Heart left ventricle (tissue), 16 donors: ENCODE data around the gene TTLL7. TPM values are rescaled to one million over a fixed set of nuclear protein-coding genes. Genes with fewer than 3 reads are reported as not detected.

ENCODE experiments used
- ATAC-seq, 4 donors: fragments of 200-7000 bp; cut with Tn5 transposase; one replicate each; pipeline ENCODE4 v1.9.1; 2020 to 2022; ENCODE audit warnings: moderate library complexity in 4 of 4, mild to moderate bottlenecking in 3 of 4, moderate number of reproducible peaks in 1 of 4
- DNase-seq, 5 donors: peaks; one replicate each; pipeline ENCODE4 v3.0.0-alpha.2; 2020
- H3K27ac ChIP-seq, 12 donors: fragments of 200-600 bp; sonication (generic) in 4 of 12; one replicate each; pipeline versions ENCODE4 v1.5.0 to v1.8.0; 2016 to 2022; ENCODE audit warnings: mild to moderate bottlenecking in 2 of 12
- H3K27me3 ChIP-seq, 9 donors: fragments of 200-600 bp; sonication (generic) in 2 of 9; one replicate each; pipeline versions ENCODE4 v1.5.1 to v1.8.0; 2016 to 2022; ENCODE audit warnings: mild to moderate bottlenecking in 3 of 9
- H3K36me3 ChIP-seq, 9 donors: fragments of 200-600 bp; sonication (generic) in 2 of 9; one replicate each; pipeline versions ENCODE4 v1.5.0 to v1.8.0; 2018 to 2022; ENCODE audit warnings: mild to moderate bottlenecking in 2 of 9
- H3K4me1 ChIP-seq, 12 donors: fragments of 200-600 bp; sonication (generic) in 4 of 12; one replicate each; pipeline versions ENCODE4 v1.5.0 to v1.8.0; 2016 to 2022; ENCODE audit warnings: mild to moderate bottlenecking in 3 of 12
- H3K4me3 ChIP-seq, 12 donors: fragments of 200-600 bp; sonication (generic) in 4 of 12; one replicate each; pipeline versions ENCODE4 v1.5.0 to v1.8.0; 2017 to 2022; ENCODE audit warnings: mild to moderate bottlenecking in 9 of 12, moderate library complexity in 4 of 12
- H3K9me3 ChIP-seq, 12 donors: fragments of 200-600 bp; sonication (generic) in 4 of 12; one replicate each; pipeline versions ENCODE4 v1.5.0 to v1.8.0; 2016 to 2022; ENCODE audit warnings: mild to moderate bottlenecking in 1 of 12
- CTCF ChIP-seq, 12 donors: fragments of 200-600 bp; sonication (generic) in 4 of 12; IDR thresholded peaks; one replicate each; pipeline versions ENCODE4 v1.5.0 to v1.8.0; 2018 to 2022; ENCODE audit warnings: antibody characterized with exemption in 12 of 12, mild to moderate bottlenecking in 5 of 12
- POLR2A ChIP-seq, 2 donors: fragments of 450-650 bp; IDR thresholded peaks; one replicate each; pipeline ENCODE4 v1.6.1; 2017; ENCODE audit warnings: antibody characterized with exemption in 2 of 2, mild to moderate bottlenecking in 2 of 2, moderate library complexity in 2 of 2
- WGBS, 4 donors: extraction: QIAGEN DNeasy Blood & Tissue Kit in 2 of 4; methylation state at CpG; one replicate each; pipeline versions ENCODE4 v1.1.5 to v1.1.7; 2013 to 2018; 5-methylcytosine and 5-hydroxymethylcytosine counted together
- intact Hi-C, 10 donors: fragments of 100-400 bp; cut with DNase I; formaldehyde crosslinking; loops; one replicate each; pipeline versions ENCODE4 v1.11.1 to v1.14.2; 2022
- polyA plus RNA-seq, 2 donors: library from polyadenylated mRNA; stranded (reverse); fragments of 200-250 nt; gene quantifications; one replicate each; pipeline ENCODE4 v1.2.3, GENCODE V29; 2013
- total RNA-seq, 9 donors: library from RNA; depleted of rRNA in 2 of 9; stranded (reverse); fragments of >200 nt in 2 of 9; fragmentation: NEBNext Ultra II Directional in 3 of 9; extraction: Animal tissue kit (Norgen Biotek cat#: 25700) in 3 of 9; gene quantifications; one replicate each; pipeline versions ENCODE4 v1.1.0 to v1.2.4, GENCODE V29; 2016 to 2023
- donor health status: ischemic (EF 13 %, LVEDD 7.1; RV severe dilation, severe dysfunction).
- donor health status: healthy with polysubstance abuse.
- donor health status: DM: no; HTN: yes; CAD: no.
- donor health status: DM: no; HTN: no; CAD: no.
- donor health status: ischemic (EF 25% LVEDD 6.9; RV normal size, moderate dysfunction).
- donor health status: ischemic (EF 25% LVEDD 5.7; RV mildly dilated, moderate dysfunction).
- donor health status: healthy.
- donor health status: DM: yes; HTN: yes; CAD: no.
- donor health status: ischemic (EF 35%, LVEDD 5.7; RV mildly dilated, moderate dysfunction).
- donor health status: nonischemic (EF 11% LVEDD 7.7; RV severe dilation, severe dysfunction).
- donor health status: DM: yes; HTN: yes; CAD: no.
- donor health status: PGD.
- donor health status: ischemic (EF 29% LVEDD 5.4; RV normal size, mild dysfunction).
- donor health status: nonischemic (EF 23%, LVEDD 6.1; RV moderate dilation, normal function).

TTLL7 gene
- total and polyA plus RNA-seq, 11 donors: 0.87 to 12.8 (median 3.2) TPM

GRCh38 chr1:83909687-83910086 lies 89.2 kb downstream of the TTLL7 start:
- peaks cover 0 to 26% (median 0%) of the 10 kb centered on the region in 9 donors for H3K36me3 ChIP-seq
- ATAC-seq: no peak

DNA sequence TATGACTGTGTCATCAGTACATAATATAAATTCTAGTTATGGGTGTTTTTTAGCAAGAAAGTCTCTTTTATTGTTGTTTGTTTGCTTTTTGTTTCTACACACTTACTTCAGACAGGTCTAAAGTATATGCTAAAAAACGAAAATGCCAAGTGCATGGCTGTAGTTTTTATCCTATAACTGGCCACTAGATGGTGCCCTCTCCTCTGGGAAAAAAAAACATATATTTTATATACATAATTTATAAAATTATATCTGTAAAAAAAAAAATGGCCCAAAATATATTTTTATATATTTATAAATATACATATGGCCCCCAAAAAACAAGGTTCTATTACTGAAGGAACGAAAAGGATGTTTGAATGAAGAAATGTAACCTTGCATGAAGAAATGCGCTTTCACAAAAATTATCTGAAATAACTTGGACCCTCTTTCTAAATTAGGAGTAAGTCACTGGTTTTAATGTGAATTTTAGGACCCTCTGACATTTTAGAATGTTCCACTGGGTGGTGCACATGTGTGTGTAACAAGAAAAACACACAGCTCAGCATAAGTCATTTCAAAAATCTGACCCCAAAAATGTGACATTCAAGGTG lies 93.5 kb downstream of the TTLL7 start:
- H3K9me3 ChIP-seq: no peaks in the 10 kb centered on the region
- no peaks in the 10 kb centered on the region for H3K27me3 ChIP-seq
- no peak overlapping the region for H3K4me3 ChIP-seq
- TF ChIP-seq CTCF (IDR thresholded peaks at IDR 0.05) (peak; percentile 50 to 78 (median 64)), POLR2A (IDR thresholded peaks at IDR 0.05) (no peak)
- ATAC-seq: no peak
- H3K27ac ChIP-seq: no peak overlapping the region
- 41 to 45% (median 45%) methylated on average over 3 of the region's 3 CpGs for WGBS, 4 donors
- DNase-seq: no peak
- intact Hi-C loops: loop anchor here in 5 of 10 donors (5.0 to 10.0 kb wide), 4 partner anchors 699 to 1029 kb away; no protein-coding TSS in a partner anchor
- peaks cover 0 to 3% (median 0%) of the 10 kb centered on the region in 12 donors for H3K4me1 ChIP-seq
- peaks cover 0 to 26% (median 0%) of the 10 kb centered on the region in 9 donors for H3K36me3 ChIP-seq

More at GRCh38 chr1:83909687-83910086, 89.2 kb downstream of the TTLL7 start:
- Histone ChIP-seq H3K9me3 (no peaks in the 10 kb centered on the region), H3K4me1 (peaks cover 0 to 3% (median 0%) of the 10 kb centered on the region in 12 donors), H3K27ac (no peak overlapping the region), H3K27me3 (no peaks in the 10 kb centered on the region), H3K4me3 (no peak overlapping the region)
- no peak for DNase-seq
- intact Hi-C loops: loop anchor here in 5 of 10 donors (5.0 to 10.0 kb wide), 4 partner anchors 695 to 1025 kb away; no protein-coding TSS in a partner anchor
- TF ChIP-seq POLR2A (IDR thresholded peaks at IDR 0.05) (no peak), CTCF (IDR thresholded peaks at IDR 0.05) (no peak)

GRCh38 chr1:83901547-83902155 lies 97.3 kb downstream of the TTLL7 start:
- DNase-seq: no peak
- Histone ChIP-seq H3K4me3 (no peak overlapping the region), H3K9me3 (no peaks in the 10 kb centered on the region), H3K4me1 (peaks cover 0 to 3% (median 0%) of the 10 kb centered on the region in 12 donors), H3K27ac (no peak overlapping the region), H3K27me3 (no peaks in the 10 kb centered on the region), H3K36me3 (peaks cover 0 to 26% (median 0%) of the 10 kb centered on the region in 9 donors)
- TF ChIP-seq POLR2A (IDR thresholded peaks at IDR 0.05): no peak
- no peak for TF ChIP-seq CTCF (IDR thresholded peaks at IDR 0.05)
- ATAC-seq: no peak
- WGBS, 4 donors: 85 to 90% (median 90%) methylated on average over 4 of the region's 4 CpGs
- intact Hi-C loops: loop anchor here in 4 of 10 donors (10.0 kb wide), 3 partner anchors 703 to 1033 kb away; no protein-coding TSS in a partner anchor

GRCh38 chr1:83900524-83900923 lies 98.4 kb downstream of the TTLL7 start:
- intact Hi-C loops: loop anchor here in 4 of 10 donors (10.0 kb wide), 3 partner anchors 704 to 1034 kb away; no protein-coding TSS in a partner anchor
- WGBS, 4 donors: 77 to 86% (median 85%) methylated on average over 3 of the region's 3 CpGs
- no peaks in the 10 kb centered on the region for H3K27me3 ChIP-seq
- peaks cover 0 to 19% (median 0%) of the 10 kb centered on the region in 9 donors for H3K36me3 ChIP-seq
- TF ChIP-seq CTCF (IDR thresholded peaks at IDR 0.05) (no peak), POLR2A (IDR thresholded peaks at IDR 0.05) (no peak)
- H3K4me3 ChIP-seq: no peak overlapping the region
- no peak for ATAC-seq
- no peaks in the 10 kb centered on the region for H3K9me3 ChIP-seq
- H3K27ac ChIP-seq: no peak overlapping the region
- DNase-seq: no peak
- H3K4me1 ChIP-seq: peaks cover 0 to 3% (median 0%) of the 10 kb centered on the region in 12 donors
